Natural killer cell (primary cell): ENCODE data around the gene TINAGL1. TPM values are rescaled to one million over a fixed set of nuclear protein-coding genes. Genes with fewer than 3 reads are reported as not detected.

Experiments used
- ATAC-seq, 3 donors: fragments of 150-1000 bp in 2 of 3; fragments of 200-7000 bp in 1 of 3; cut with Tn5 transposase; 1 replicate in 1 of 3; 2 replicates in 2 of 3; pipeline ENCODE4 v1.10.0; 2021; ENCODE audit warnings: mild to moderate bottlenecking in 2 of 3, moderate library complexity in 2 of 3
- DNase-seq, 2 donors: peaks; one replicate each; pipeline versions ENCODE4 v3.0.0 to v3.0.0-alpha.2; 2013 to 2021; ENCODE audit warnings: mixed read lengths in 1 of 2
- H3K27ac ChIP-seq: one replicate; pipeline ENCODE4 v1.5.1; 2013; ENCODE audit warnings: mild to moderate bottlenecking, low read length
- H3K27me3 ChIP-seq: one replicate; pipeline ENCODE4 v1.6.1; 2013; ENCODE audit warnings: low read length; ENCODE audit not compliant: control insufficient read depth, insufficient read depth
- H3K36me3 ChIP-seq: one replicate; pipeline ENCODE4 v1.6.1; 2013; ENCODE audit warnings: low read length; ENCODE audit not compliant: control insufficient read depth, insufficient read depth
- H3K4me1 ChIP-seq: one replicate; pipeline ENCODE4 v1.6.1; 2013; ENCODE audit warnings: low read length; ENCODE audit not compliant: control insufficient read depth, insufficient read depth
- H3K4me3 ChIP-seq: one replicate; pipeline ENCODE4 v1.5.1; 2013; ENCODE audit warnings: low read length
- H3K9me3 ChIP-seq: one replicate; pipeline ENCODE4 v1.6.1; 2013; ENCODE audit warnings: low read length; ENCODE audit not compliant: control insufficient read depth, insufficient read depth
- H3K27ac Mint-ChIP-seq, 2 donors: one replicate each; pipeline ENCODE4 v1.8.0; 2022; ENCODE audit warnings: mild to moderate bottlenecking in 2 of 2, mixed read lengths in 2 of 2, moderate library complexity in 1 of 2
- H3K27me3 Mint-ChIP-seq, 2 donors: one replicate each; pipeline ENCODE4 v1.8.0; 2022; ENCODE audit warnings: low read depth in 2 of 2, mixed read lengths in 2 of 2
- H3K36me3 Mint-ChIP-seq: one replicate; pipeline ENCODE4 v1.8.0; 2022; ENCODE audit warnings: mixed read lengths
- H3K4me1 Mint-ChIP-seq, 2 donors: one replicate each; pipeline ENCODE4 v1.8.0; 2022; ENCODE audit warnings: mixed read lengths in 2 of 2
- H3K4me3 Mint-ChIP-seq: one replicate; pipeline ENCODE4 v1.8.0; 2022; ENCODE audit warnings: mild to moderate bottlenecking, moderate library complexity, mixed read lengths
- H3K9me3 Mint-ChIP-seq, 2 donors: one replicate each; pipeline ENCODE4 v1.8.0; 2022; ENCODE audit warnings: mixed read lengths in 2 of 2
- WGBS: methylation state at CpG from one replicate; pipeline ENCODE4 v1.1.7; 2013; ENCODE audit warnings: missing lambda C conversion rate; ENCODE audit not compliant: insufficient coverage; 5-methylcytosine and 5-hydroxymethylcytosine counted together
- intact Hi-C: fragments of 100-400 bp; cut with micrococcal nuclease; formaldehyde crosslinking; loops from one replicate; pipeline ENCODE4 v1.14.2; 2022
- total RNA-seq, 4 donors: library from RNA; stranded (reverse); fragments of 120-200 nt in 1 of 4; gene quantifications; one replicate each; pipeline versions ENCODE4 v1.2.3 to v1.2.4, GENCODE V29; 2013 to 2022
- TF ChIP-seq, protein P1 (sequence below): fragments of 200-600 bp; IDR thresholded peaks from one replicate; pipeline ENCODE4 v1.8.0; 2022; ENCODE audit warnings: antibody characterized with exemption

Gene TINAGL1
- total RNA-seq, 3 donors from 2014 or later (not counting 1 experiment from before 2014, with no cell fraction given): not detected

DNA sequence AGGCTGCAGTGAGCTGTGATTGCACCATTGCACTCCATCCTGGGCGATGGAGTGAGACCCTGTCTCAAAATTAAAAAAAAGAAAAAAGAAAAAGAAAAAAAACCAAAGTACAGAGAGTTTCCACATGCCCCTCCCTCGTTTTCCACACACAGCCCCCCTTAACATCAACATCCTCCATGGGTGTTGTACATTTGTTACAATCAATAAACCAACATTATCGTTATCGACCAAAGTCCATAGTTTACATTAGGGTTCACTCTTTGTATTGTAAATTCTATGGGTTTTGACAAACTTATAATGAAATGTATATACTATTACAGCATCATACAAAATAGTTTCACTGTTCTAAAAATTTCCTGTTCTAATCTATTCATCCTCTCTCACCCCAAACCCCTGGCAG, 15.9 kb upstream of the TINAGL1 start:
- no peak overlapping the region for H3K27ac ChIP-seq
- H3K4me1 ChIP-seq: no peaks in the 10 kb centered on the region
- H3K9me3 ChIP-seq: no peaks in the 10 kb centered on the region
- 60% methylated on average over 2 of the region's 4 CpGs for WGBS
- Mint-ChIP-seq H3K9me3 (peaks cover 0 to 2% of the 10 kb centered on the region in 2 donors), H3K36me3 (no peaks in the 10 kb centered on the region), H3K4me1 (no peaks in the 10 kb centered on the region), H3K27me3 (peaks cover 27 to 38% of the 10 kb centered on the region in 2 donors), H3K4me3 (no peak overlapping the region), H3K27ac (no peak overlapping the region)
- ATAC-seq (no peak), DNase-seq (no peak)
- intact Hi-C loops: no loop called here
- no peaks in the 10 kb centered on the region for H3K27me3 ChIP-seq
- no peak overlapping the region for H3K4me3 ChIP-seq
- TF ChIP-seq, protein P1, sequence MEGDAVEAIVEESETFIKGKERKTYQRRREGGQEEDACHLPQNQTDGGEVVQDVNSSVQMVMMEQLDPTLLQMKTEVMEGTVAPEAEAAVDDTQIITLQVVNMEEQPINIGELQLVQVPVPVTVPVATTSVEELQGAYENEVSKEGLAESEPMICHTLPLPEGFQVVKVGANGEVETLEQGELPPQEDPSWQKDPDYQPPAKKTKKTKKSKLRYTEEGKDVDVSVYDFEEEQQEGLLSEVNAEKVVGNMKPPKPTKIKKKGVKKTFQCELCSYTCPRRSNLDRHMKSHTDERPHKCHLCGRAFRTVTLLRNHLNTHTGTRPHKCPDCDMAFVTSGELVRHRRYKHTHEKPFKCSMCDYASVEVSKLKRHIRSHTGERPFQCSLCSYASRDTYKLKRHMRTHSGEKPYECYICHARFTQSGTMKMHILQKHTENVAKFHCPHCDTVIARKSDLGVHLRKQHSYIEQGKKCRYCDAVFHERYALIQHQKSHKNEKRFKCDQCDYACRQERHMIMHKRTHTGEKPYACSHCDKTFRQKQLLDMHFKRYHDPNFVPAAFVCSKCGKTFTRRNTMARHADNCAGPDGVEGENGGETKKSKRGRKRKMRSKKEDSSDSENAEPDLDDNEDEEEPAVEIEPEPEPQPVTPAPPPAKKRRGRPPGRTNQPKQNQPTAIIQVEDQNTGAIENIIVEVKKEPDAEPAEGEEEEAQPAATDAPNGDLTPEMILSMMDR: no peak
- no peaks in the 10 kb centered on the region for H3K36me3 ChIP-seq

DNA sequence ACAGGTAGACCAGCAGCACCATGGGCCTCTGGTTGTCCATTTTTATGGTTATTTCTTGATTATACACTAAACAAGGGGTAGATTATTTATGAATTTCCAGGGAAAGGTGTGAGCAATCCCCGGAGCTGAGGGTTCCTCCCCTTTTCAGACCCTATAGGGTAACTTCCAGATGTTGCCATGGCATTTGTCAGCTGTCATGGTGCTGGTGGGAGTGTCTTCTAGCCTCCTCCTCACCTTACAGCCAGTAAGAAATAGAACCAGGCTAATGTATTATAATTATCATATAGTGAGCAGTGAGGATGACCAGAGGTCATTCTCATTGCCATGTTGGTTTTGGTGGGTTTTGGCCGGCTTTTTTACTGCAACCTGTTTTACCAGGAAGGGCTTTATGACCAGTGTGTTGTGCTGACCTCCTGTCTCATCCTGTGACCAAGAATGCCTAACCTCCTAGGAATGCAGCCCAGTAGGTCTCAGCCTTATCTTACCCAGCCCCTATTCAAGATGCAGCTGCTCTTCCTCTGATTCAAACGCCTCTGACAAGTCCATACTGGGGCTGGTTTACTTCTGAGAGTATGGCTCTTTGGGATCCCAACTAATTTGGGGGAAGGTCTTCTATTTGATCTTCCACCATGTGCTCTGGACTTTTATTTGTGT, 13.5 kb upstream of the TINAGL1 start:
- Mint-ChIP-seq H3K27me3 (peaks cover 25 to 38% of the 10 kb centered on the region in 2 donors), H3K4me3 (no peak overlapping the region), H3K9me3 (peaks cover 0 to 2% of the 10 kb centered on the region in 2 donors), H3K4me1 (no peaks in the 10 kb centered on the region), H3K27ac (no peak overlapping the region), H3K36me3 (no peaks in the 10 kb centered on the region)
- TF ChIP-seq, protein P1: no peak
- H3K9me3 ChIP-seq: no peaks in the 10 kb centered on the region
- intact Hi-C loops: no loop called here
- H3K27me3 ChIP-seq: no peaks in the 10 kb centered on the region
- ATAC-seq (no peak), DNase-seq (no peak)
- no peaks in the 10 kb centered on the region for H3K4me1 ChIP-seq
- WGBS: 74% methylated on average over 2 of the region's 3 CpGs
- H3K4me3 ChIP-seq: no peak overlapping the region
- H3K27ac ChIP-seq: no peak overlapping the region
- no peaks in the 10 kb centered on the region for H3K36me3 ChIP-seq

DNA sequence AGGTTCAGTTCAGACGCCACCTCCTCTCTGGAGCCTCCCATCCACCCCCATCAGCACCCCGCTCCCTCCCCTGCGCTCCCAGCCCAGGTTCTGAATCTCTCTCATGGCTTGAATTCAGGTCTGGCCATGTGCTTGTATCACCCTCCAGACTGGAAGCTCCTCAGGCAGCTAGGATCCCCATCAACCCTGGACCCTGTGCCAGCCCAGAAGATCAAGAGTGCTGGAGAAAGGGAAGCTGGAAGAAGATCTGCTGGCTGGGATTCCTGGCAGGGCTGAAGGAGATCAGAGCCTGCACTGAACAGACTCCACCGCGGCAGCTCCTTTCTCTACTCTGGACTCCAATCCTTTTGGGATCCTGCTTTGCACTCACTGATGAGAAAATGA, 11.7 kb upstream of the TINAGL1 start:
- TF ChIP-seq, protein P1: no peak
- H3K9me3 Mint-ChIP-seq: peaks cover 0 to 2% of the 10 kb centered on the region in 2 donors
- no peak overlapping the region for H3K27ac Mint-ChIP-seq
- Histone ChIP-seq H3K27me3 (no peaks in the 10 kb centered on the region), H3K36me3 (no peaks in the 10 kb centered on the region), H3K27ac (no peak overlapping the region), H3K4me1 (no peaks in the 10 kb centered on the region), H3K4me3 (no peak overlapping the region), H3K9me3 (no peaks in the 10 kb centered on the region)
- no peaks in the 10 kb centered on the region for H3K36me3 Mint-ChIP-seq
- peaks cover 20 to 34% of the 10 kb centered on the region in 2 donors for H3K27me3 Mint-ChIP-seq
- DNase-seq (no peak), ATAC-seq (no peak)
- intact Hi-C loops: loop anchor here (1.0 kb wide), 2 partner anchors 100 to 225 kb away; no protein-coding TSS in a partner anchor
- no peak overlapping the region for H3K4me3 Mint-ChIP-seq
- H3K4me1 Mint-ChIP-seq: no peaks in the 10 kb centered on the region
- WGBS: 91% methylated on average over 5 of the region's 5 CpGs
